NCI-H510A treated with DMSO at 0.1 percent for 48 hours (cell line): Measurements from ENCODE around the gene TUBGCP6.

Source experiments
- DNase-seq: peaks from one replicate; lab custom pipeline; 2025; lab: John Stamatoyannopoulos, UW

Gene TUBGCP6

DNA sequence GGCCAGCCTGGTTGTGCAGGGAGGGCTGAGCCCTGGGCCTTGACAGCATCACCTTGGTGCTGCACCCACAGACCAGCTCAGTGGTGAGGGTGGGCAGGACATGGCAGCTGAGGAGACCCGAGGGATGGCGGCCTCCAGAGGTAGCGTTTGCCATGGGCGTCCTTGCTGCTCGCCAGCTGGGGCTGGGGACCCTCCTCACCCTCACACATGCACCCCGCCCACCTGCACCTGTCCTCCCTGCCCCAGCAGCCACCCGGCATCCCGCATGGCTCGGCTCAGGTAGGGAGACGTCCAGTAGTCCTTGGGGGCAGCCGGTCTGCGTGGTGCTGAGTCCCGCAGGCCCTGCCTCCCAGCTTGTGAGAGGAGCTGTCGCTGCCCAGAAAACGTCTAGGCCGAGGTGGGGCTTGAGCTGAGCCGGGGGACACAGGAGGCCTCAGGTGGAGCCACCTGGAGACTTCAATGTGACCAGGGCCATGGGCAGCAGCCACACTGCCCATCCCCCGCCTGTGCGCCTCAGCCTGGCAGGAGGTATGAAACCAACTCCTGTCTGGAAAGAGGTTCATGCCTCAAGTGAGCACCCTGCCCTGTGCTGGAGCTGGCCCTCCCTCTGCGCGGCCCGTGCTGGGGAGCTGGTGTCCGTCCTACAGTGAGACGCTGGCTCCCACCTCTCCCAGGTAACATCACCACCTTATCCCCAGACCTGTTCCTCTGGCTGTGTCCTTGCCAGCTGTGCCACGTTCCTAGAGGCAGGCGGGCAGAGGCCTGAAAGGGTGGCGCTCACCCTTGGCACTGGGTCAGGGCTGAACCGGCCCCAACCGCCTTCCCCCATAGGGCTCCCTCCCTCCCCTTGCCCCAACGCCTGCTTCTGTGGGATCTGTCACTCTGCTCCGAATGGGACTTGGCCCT, 62.4 kb downstream of the TUBGCP6 start:
- DNase-seq = no peak

DNA sequence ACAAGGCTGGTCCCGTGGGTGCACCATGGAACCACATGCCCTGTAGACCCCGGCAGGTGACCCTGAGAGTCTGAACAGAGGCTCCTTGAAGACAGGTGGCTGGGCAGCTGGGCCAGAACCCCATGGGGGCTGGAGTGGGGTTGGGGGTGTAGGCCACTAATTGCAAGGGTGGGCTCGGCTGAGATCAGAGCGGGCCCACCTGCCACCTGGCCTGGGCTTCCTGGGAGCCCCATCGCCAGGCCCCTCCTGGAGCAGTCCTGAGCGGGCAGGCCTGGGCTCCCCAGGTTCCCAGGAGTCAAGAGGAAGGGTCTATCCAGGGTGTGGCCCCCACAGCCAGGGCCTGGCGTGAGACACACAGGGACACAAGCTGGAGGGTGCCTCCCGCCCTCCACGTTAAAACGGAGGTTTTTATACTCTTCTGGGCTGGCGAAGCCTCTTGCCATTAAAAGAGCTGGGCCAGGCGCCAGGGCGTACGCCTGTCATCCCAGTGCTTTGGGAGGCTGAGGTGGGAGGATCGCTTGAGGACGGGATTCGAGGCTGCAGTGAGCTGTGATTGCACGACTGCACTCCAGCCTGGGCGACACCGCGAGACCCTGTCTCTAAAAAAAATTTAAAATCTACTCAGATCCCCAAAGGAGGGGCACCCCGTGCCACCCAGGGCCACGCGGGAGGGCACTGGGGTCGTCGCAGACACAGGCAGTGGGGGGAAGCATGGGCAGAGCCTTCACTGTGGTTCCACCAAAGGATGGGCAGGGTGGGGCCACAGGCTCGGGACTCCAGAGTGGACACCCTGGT, 63.9 kb downstream of the TUBGCP6 start:
- DNase-seq = no peak

DNA sequence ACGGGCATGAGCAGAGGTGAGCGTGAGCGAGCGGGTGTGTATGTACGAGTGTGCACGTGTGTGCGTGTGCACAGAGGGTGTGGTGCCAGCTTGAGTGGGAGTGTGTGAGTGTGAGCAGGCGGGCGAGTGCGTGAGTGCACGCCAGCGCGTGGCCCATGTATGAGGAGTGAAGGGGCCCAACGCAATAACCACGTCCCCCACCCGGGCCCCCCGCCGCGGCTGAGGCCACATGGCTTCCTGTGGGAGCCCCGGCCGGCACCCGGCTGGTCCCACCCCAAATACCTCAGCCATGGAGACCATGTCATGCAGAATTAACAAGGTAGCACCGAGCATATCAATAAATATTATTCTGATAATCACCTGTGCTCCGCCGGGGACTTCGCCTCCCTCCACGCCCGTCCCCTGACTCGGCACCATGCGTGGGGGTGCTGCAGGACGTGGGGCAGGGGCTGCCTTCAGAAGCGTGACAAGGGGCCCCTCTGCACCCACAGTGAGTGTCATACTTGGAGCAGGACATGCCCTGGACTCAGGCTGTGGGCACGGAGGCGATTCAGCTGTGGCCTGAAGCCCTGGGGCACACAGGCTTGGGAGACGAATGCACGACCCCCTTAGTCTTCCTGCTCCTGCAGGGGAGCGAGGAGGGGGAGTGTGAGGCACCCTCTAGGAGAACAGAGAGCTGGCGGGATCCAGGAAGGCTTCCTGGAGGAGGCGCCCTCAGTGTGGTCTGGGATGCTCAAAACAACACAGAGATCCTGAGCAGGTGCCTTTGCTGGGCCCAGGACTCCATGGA, 64.7 kb downstream of the TUBGCP6 start:
- no peak for DNase-seq

DNA sequence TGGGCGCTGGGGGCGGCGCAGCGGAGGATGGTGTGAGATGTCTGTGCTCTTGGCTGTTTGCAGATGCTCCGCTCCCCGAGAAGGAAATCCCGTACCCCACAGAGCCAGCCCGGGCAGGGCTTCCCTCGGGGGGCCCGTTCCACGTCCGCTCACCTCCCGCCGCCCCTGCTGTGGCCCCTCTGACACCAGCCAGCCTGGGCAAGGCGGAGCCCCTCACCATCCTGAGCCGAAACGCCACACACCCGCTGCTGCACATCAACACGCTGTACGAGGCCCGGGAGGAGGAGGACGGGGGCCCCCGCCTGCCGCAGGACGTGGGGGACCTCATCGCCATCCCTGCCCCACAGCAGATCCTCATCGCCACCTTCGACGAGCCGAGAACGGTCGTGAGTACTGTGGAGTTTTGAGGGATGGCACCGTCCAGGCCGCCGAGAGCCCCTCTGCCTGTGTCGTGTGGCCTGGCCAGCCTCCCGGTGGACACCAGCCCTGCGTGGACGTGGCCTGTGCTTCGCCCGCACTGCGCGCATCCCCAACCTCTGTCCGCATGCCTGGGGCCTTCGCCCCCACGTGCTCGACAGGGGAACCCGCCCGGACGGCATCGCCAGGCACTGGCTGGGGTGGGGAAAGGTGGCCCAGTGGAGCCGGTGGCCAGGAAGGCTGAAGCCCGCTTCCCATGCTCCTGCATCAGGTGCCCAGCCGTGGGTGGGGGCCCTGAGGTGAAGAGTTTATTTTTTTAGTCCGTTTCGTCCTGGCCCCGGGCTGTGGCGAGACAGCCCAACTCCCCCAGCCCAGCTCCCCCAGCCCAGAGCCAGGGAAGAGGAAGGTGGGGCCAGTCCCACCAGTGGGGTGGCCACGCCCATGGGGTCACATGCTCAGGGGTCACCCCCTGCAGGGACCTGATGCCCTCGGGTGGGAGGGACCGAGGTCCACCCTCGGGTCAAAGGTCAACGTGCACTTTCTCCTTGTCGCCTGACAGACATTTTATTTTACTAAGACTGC, 65.7 kb downstream of the TUBGCP6 start:
- DNase-seq = no peak

DNA sequence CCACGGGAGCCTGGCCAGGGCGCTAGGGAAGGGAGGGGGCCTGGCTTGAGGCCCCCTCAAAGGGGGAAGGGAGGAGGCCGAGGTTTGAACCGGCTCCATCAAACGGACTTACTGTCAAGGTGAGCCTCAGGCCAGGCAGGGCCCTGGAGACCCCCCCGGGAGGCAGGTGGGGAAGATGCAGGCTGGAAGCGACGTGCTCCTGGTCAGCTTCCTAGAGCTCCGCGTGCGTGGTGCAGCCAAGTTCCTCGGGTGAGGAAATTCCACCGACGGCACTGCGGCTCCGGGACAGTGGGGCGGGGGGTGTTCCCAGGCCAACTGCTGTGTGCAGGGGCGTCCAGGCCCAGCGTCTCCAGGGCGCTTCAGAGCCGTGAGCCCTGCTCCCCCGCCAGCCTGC, 66.4 kb downstream of the TUBGCP6 start:
- no peak for DNase-seq

DNA sequence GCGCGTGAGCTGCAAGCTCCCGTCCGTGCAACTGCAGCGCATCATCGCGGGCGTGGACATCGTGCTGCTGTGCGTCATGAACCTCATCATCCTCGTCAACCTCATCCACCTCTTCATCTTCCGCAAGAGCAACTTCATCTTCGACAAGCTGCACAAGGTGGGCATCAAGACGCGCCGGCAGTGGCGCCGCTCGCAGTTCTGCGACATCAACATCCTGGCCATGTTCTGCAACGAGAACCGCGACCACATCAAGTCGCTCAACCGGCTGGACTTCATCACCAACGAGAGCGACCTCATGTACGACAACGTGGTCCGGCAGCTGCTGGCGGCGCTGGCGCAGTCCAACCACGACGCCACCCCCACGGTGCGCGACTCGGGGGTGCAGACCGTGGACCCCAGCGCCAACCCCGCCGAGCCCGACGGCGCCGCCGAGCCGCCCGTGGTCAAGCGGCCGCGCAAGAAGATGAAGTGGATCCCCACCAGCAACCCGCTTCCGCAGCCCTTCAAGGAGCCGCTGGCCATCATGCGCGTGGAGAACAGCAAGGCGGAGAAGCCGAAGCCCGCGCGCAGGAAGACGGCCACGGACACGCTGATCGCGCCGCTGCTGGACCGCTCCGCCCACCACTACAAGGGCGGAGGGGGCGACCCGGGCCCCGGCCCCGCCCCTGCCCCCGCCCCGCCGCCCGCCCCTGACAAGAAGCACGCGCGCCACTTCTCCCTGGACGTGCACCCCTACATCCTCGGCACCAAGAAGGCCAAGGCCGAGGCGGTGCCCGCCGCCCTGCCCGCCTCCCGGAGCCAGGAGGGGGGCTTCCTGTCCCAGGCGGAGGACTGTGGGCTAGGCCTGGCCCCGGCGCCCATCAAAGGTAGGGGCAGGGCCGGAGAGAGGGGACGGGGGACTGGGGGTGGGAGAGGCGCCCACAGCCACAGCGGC, 67.0 kb downstream of the TUBGCP6 start:
- no peak for DNase-seq

DNA sequence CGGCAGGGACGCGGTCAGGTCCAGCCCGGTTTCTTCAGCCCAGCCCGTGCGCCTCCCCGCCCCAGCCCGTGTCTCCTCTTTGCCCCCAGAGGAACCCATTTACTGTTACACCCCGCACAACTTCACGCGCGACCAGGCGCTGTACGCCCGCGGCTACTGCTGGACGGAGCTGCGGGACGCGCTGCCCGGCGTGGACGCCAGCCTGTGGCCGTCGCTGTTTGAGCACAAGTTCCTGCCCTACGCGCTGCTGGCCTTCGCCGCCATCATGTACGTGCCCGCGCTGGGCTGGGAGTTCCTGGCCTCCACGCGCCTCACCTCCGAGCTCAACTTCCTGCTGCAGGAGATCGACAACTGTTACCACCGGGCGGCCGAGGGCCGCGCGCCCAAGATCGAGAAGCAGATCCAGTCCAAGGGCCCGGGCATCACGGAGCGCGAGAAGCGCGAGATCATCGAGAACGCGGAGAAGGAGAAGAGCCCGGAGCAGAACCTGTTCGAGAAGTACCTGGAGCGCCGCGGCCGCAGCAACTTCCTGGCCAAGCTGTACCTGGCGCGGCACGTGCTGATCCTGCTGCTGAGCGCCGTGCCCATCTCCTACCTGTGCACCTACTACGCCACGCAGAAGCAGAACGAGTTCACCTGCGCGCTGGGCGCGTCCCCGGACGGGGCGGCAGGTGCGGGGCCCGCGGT, 67.8 kb downstream of the TUBGCP6 start:
- DNase-seq = no peak

DNA sequence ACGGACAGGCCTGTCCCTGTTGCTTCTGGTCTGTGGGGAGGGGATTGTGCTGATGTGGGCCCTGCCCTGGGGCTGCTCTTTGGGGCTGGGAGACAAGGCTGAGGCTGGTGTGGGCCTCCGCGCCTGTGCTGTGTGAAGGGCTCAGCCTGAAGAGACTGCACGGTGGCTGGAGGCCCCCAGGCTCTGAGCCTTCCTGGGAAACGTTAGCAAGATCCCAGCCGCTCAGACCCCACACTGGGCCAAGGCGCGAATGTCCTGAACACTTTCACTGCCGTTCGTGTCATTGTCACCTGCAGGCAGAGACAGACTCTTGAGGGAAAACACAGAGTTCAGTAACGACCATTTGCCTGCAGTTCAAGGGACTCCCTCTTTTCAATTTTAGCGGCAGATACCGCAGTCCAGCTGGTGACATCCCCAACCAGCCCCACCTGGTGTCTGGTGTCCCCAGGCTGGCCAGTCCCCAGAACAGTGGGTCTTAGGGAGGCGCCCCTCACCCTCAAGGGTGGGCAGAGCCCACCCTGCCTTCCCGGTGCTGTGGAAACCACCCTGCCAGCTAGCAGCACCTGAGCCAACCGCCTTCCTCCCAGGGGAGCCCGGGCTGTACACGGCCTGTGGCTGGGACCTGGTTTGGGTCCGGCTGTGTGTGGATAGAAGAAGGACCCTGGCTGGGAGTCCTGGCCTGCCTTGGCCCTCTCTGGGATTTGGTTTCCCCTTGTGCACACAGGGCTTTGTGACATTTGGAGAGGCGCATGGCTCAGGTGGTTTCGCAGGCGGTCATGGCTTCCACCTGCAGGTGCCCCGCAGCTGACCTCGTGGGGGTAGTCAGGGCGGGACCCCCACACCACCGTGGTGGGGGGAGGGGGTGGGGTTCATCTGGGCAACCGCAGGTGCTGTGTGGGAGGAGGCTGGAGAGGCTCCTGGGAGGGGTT, 68.6 kb downstream of the TUBGCP6 start:
- DNase-seq = no peak

DNA sequence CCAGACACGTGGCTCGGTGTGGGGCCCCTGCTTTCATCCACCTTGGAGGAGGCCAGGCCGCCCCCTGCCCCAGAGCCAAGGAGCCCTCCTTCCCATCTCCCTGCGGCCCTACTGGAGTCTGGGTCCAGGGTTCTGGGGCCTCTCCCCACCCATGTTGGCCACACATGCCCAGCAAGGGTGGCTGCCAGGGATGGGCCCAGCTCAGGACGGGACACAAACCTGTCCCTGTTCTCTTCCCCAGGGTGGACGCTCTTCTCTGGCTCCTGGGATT, 69.7 kb downstream of the TUBGCP6 start:
- no peak for DNase-seq

DNA sequence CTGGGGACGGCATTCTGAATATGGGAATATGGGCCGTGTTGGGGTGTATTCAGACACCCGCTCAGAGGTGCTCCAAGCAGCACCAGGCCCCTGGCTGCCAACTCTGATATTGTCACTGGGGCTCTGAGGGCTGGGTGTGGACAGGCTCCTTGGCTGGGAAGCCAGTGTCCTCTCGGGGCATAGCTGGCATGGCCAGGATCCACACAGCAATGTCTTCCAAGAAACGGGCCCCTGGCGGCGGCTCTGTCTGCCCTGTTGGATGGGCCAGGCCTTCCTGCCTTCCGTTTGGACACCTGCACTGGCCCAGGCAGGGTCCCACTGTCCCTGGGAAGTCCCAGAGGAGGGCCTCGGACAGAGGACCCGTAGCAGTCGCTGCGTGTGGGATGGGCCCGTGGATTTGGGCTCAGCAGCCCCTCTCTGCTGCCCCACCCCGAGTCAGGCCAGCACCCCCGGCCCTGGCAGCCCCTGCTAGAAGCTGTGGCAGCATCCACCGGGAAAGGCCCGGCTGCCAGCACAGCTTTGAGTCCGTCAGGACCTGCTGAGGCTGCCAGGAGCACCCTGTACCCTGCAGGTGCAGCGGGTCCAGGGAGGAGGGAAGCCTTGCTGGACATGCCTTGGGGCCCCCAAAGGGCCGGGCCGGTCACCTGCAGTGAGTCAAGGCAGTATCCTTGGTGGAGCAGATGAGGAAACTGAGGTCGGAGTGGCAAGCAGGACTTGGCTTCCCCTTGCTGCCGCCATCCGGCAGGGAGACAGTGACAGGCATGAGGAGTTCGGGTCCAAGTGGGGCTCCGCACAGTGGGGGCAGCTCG, 70.2 kb downstream of the TUBGCP6 start:
- no peak for DNase-seq

DNA sequence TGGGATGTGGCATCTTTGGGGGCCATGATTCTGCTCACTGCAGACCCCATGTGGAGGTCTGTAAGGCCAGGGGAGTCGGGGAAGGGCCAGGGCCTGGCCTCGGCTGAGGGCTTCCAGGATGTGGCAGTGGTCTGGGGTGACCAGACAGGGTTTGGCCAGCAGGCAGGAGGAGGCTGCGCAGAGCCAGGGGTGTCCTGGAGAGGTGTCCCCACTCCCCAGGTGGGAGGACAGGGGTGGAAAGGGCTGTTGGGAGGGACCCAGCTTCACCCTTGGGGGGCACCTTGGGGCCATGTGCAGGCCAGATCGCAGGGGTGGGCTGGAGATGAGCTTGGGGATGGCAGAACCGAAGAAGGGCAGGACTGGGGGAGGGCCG, 70.9 kb downstream of the TUBGCP6 start:
- no peak for DNase-seq

DNA sequence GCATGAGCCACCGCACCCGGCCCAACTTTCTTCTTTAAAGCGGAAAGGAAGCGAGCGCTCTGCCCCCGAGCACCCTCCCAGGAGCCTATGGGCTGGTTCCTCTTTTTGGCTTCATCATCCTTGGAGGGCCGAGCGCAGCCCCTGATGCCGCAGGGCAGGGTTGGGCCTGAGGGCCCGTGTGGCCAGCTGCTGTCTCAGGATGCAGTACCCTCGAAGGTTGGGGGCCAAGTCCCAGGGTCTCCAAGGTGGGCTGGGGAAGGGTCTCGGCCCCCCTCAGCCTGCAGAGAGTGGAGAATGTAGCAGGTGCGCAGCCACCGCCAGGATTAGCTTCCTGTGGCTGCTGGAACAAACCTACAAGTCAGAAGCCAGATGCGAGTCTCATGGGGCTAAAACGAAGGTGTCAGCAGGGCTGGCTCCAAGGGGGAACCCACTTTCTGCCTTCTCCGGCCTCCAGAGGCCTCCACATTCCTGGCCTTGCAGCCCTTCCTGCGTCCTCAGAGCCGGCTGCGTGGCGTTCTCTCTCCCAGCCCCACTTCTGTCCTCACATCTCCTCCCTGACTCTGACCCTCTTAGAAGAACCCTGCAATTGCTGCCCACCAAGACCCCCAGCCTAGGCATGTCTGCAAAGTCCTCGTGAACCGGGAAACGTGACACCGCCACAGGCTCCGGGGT, 71.4 kb downstream of the TUBGCP6 start:
- no peak for DNase-seq

DNA sequence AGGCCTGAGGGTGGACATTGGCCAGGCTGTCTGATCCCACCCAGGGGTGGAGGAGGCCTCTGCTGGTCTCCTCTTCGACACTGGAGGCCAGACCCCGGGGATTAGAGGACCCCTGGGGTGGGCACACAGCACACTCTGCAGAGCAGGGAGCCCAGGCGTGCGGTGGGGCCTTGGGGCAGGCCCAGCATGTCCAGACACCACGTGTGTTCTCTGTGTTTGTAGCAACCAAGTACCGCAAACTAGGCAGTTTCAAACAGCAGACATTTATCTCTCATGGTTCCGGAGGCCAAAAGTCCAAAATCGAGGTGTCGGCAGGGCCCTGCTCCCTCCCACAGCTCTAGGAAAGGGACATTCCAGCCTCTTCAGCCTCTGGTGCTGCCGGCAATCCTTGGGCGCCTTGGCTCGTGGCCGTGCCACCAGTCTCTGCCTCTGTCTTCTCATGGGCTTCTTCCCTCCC, 72.8 kb downstream of the TUBGCP6 start:
- DNase-seq = no peak

DNA sequence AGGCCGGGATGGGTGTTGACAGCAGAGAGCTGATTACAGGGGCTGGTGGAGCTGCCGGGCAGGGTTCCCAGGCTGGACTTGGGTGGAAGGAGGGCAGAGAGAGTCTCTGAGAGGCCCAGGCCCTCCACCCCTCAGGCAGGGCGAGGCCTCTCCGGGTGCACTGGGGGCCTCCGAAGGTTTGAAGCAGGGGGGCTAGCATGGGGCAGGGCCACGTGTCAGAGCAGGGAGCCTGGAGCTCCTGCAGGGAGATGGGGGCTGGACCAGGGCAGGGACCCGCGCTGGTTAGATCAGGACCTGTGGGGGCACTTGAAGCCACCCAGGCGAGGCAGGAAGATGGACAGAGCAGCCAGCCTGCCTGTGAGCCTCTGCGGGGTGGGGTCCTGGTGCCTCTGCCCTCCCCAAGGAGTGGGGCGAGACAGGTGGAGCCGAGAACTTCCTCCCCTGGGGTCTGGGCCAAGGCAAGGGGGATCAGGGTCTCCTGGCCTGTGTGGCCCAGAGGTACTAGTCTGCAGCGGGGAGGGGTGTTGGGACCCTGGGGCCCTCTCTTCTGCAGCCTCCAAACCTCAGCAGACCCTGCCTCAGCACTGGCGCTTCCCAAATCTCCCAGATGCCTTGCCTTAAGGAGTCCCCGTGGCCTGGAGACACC, 73.4 kb downstream of the TUBGCP6 start:
- no peak for DNase-seq

DNA sequence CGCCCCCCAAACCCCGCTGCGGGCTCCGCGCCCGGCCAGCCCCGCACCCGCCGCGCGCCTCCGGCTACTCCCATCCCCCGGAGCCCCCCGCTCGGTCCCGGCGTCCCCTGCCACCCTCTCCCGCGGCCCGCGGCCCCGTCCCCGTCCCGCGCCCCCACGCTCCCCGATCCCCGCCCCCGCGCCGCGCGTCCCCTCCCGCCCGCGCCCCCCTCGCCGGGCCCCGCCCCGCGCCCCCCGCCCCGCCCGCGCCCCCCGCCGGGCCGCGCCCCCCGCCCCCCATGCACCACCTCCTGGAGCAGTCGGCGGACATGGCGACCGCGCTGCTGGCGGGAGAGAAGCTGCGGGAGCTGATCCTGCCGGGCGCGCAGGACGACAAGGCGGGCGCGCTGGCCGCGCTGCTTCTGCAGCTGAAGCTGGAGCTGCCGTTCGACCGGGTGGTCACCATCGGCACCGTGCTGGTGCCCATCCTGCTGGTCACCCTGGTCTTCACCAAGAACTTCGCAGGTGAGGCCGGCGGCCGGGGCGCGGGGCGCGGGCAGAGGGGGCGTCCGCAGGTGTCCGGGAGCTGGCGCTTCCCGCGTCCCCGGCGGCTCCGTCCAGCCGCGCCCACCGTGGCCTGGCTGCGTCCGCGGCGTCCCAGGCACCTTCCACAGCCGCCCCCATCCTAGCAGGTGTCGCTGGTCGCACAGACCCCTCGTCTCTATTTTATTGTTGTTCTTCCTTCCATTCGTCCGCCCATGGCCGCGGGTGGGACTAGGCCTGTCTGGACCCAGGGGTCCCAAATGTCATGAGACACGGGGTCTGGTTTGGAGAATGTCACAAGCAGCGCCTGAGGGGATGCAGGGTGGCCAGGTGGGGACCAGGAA, 74.1 kb downstream of the TUBGCP6 start, which contains the start of gene PANX2:
PANX2 (plus strand) TSS at position 279 of the 866 bp plus-strand sequence; CDS start at position 279, 0 bp downstream.
- no peak for DNase-seq
